Measurements from ENCODE around the gene SDK1. TPM values are rescaled to one million over a fixed set of nuclear protein-coding genes. Genes with fewer than 3 reads are reported as not detected.

The SDK1 gene
- total and polyA plus RNA-seq, 10 of the 15 experiments (the other 5 are each of a cell fraction or from before 2014, with no cell fraction given) = 0.14 to 0.33 TPM; not detected in 8

DNA sequence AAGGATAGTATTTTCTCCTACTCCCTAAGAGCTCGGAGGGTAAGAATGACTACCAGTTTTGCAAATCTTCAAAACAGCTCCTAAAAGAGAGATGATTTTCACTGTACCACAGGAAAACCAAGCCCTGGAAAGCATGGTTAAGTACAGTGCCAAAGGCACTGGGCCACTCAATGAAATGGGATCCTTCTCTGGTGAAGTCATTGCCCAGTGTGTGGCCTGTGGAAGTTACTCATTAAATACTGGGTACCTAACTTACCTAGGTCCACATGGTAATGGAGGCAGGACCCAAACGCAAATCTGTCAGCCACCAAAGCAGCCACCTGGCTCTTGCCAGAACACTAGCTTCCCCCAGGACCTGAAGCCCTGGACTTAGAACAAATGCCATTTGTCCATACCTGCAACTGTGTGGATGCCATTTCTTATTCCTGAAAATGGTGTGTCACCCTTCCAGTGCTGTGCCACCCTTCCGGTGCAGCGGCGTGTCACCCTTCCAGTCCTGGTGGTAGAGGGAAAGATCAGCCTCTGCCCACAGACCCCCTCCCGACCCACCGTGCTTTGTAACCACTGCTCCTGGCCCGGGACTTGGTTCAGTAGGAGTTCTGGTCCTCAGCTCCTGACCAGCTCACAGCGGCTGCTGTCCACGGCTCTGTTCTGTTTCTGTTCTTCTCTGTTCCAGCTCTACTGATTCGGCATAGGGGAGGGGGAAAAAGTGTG is 659.2 kb downstream of the SDK1 start:
- no peak overlapping the region for H3K4me3 ChIP-seq
- no peak overlapping the region for H3K27ac ChIP-seq (ENCODE audit: control insufficient read depth, insufficient read depth)
- BruUV-seq (replicated peaks) = no TSS peak
- H3K79me2 ChIP-seq (ENCODE audit: control insufficient read depth, insufficient read depth, low read length) = no peaks in the 10 kb centered on the region
- no peak for DNase-seq (ENCODE audit: low read depth, low spot score)
- in situ Hi-C loops (cut with MboI) (no loop called here), intact Hi-C loops (cut with micrococcal nuclease; ENCODE audit: unreplicated experiment) (no loop called here)
- WGBS (ENCODE audit: insufficient coverage, insufficient replicate concordance, low lambda C conversion rate, missing lambda C conversion rate) = 61% methylated on average over 11 of the region's 11 CpGs
- no peaks in the 10 kb centered on the region for H3K36me3 ChIP-seq (ENCODE audit: control insufficient read depth in 2 of 2, insufficient read depth in 2 of 2, low read length in 1 of 2)
- H3K27me3 ChIP-seq (replicated peaks in 1 of 2; ENCODE audit: control insufficient read depth in 2 of 2, insufficient read depth in 2 of 2, low read length in 1 of 2) = no peaks in the 10 kb centered on the region
- CTCF ChIA-PET = no interaction called here
- no peak overlapping the region for H3K4me2 ChIP-seq (ENCODE audit: control insufficient read depth, insufficient read depth)
- SMC1A ChIA-PET (ENCODE audit: uncharacterized antibody, unreplicated experiment) = no interaction called here
- peaks cover 9% of the 10 kb centered on the region for H3K4me1 ChIP-seq (ENCODE audit: control insufficient read depth, insufficient read depth, low read length)
- no peak for ATAC-seq
- no peak for FAIRE-seq
- H2AFZ ChIP-seq (ENCODE audit: control insufficient read depth, low read depth, low read length) = no peak overlapping the region
- no peak overlapping the region for H3K9ac ChIP-seq (ENCODE audit: control insufficient read depth, insufficient read depth, low read length)
- POLR2A ChIA-PET = no interaction called here
- no peaks in the 10 kb centered on the region for H4K20me1 ChIP-seq (ENCODE audit: control insufficient read depth, insufficient read depth)
- peaks cover 2% of the 10 kb centered on the region; the same call in 1 of the 3 replicates for H3K9me3 ChIP-seq (replicated peaks; ENCODE audit: control insufficient read depth, insufficient read depth, low read length)
- RAD21 ChIA-PET (ENCODE audit: unreplicated experiment) = no interaction called here
- TF ChIP-seq, protein P1, sequence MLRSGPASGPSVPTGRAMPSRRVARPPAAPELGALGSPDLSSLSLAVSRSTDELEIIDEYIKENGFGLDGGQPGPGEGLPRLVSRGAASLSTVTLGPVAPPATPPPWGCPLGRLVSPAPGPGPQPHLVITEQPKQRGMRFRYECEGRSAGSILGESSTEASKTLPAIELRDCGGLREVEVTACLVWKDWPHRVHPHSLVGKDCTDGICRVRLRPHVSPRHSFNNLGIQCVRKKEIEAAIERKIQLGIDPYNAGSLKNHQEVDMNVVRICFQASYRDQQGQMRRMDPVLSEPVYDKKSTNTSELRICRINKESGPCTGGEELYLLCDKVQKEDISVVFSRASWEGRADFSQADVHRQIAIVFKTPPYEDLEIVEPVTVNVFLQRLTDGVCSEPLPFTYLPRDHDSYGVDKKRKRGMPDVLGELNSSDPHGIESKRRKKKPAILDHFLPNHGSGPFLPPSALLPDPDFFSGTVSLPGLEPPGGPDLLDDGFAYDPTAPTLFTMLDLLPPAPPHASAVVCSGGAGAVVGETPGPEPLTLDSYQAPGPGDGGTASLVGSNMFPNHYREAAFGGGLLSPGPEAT (IDR thresholded peaks at IDR 0.05; ENCODE audit: low read depth) = no peak
- TF ChIP-seq TCF12 (IDR thresholded peaks at IDR 0.05; ENCODE audit: low read depth, low read length) = no peak
- TF ChIP-seq POLR2AphosphoS2 (IDR thresholded peaks at IDR 0.05; ENCODE audit: low read depth, low read length) = no peak
- TF ChIP-seq MXI1 (IDR thresholded peaks at IDR 0.05; ENCODE audit: low read depth, low read length) = no peak
- TF ChIP-seq PAX5 (IDR thresholded peaks at IDR 0.05; ENCODE audit: borderline replicate concordance, low read depth, low read length) = no peak
- no peak for TF ChIP-seq CBFB (IDR thresholded peaks at IDR 0.05; ENCODE audit: low read depth)
- TF ChIP-seq, protein P2, sequence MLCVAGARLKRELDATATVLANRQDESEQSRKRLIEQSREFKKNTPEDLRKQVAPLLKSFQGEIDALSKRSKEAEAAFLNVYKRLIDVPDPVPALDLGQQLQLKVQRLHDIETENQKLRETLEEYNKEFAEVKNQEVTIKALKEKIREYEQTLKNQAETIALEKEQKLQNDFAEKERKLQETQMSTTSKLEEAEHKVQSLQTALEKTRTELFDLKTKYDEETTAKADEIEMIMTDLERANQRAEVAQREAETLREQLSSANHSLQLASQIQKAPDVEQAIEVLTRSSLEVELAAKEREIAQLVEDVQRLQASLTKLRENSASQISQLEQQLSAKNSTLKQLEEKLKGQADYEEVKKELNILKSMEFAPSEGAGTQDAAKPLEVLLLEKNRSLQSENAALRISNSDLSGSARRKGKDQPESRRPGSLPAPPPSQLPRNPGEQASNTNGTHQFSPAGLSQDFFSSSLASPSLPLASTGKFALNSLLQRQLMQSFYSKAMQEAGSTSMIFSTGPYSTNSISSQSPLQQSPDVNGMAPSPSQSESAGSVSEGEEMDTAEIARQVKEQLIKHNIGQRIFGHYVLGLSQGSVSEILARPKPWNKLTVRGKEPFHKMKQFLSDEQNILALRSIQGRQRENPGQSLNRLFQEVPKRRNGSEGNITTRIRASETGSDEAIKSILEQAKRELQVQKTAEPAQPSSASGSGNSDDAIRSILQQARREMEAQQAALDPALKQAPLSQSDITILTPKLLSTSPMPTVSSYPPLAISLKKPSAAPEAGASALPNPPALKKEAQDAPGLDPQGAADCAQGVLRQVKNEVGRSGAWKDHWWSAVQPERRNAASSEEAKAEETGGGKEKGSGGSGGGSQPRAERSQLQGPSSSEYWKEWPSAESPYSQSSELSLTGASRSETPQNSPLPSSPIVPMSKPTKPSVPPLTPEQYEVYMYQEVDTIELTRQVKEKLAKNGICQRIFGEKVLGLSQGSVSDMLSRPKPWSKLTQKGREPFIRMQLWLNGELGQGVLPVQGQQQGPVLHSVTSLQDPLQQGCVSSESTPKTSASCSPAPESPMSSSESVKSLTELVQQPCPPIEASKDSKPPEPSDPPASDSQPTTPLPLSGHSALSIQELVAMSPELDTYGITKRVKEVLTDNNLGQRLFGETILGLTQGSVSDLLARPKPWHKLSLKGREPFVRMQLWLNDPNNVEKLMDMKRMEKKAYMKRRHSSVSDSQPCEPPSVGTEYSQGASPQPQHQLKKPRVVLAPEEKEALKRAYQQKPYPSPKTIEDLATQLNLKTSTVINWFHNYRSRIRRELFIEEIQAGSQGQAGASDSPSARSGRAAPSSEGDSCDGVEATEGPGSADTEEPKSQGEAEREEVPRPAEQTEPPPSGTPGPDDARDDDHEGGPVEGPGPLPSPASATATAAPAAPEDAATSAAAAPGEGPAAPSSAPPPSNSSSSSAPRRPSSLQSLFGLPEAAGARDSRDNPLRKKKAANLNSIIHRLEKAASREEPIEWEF (IDR thresholded peaks at IDR 0.05; ENCODE audit: insufficient replicate concordance, low read depth, low read length) = no peak
- TF ChIP-seq KAT2A (conservative IDR thresholded peaks at IDR 0.05; ENCODE audit: control insufficient read depth, low read depth, low read length) = no peak
- TF ChIP-seq POU2F2 (IDR thresholded peaks at IDR 0.05; ENCODE audit: borderline replicate concordance, low read depth, low read length) = no peak
- no peak for TF ChIP-seq RCOR1 (conservative IDR thresholded peaks at IDR 0.05; ENCODE audit: low read depth, low read length)
- no peak for TF ChIP-seq TBL1XR1 (IDR thresholded peaks at IDR 0.05; ENCODE audit: low read depth, low read length)

All from GM12878 (cell line).